Measurements from ENCODE around the gene RREB1. TPM values are rescaled to one million over a fixed set of nuclear protein-coding genes. Genes with fewer than 3 reads are reported as not detected.

The RREB1 gene
- total RNA-seq, 1 experiment from 2014 or later: 61.6 TPM

- ChIA-PET CTCF (no interaction called here), POLR2A (ENCODE audit: low non-redundant PET) (no interaction called here)
- no peak for TF ChIP-seq CTCF (conservative IDR thresholded peaks at IDR 0.05; ENCODE audit: low read depth, low read length)
- TF ChIP-seq EZH2 (IDR thresholded peaks at IDR 0.05; ENCODE audit: borderline replicate concordance, low read depth, low read length, poor library complexity, severe bottlenecking): no peak
- BruUV-seq (replicated peaks): no TSS peak
- no peak for DNase-seq (ENCODE audit: low spot score)
- intact Hi-C loops (cut with micrococcal nuclease; ENCODE audit: unreplicated experiment): no loop called here
- no peaks in the 10 kb centered on the region for H3K4me1 ChIP-seq (ENCODE audit: insufficient read depth, low read length, poor library complexity, severe bottlenecking)
- H3K27me3 ChIP-seq (replicated peaks; ENCODE audit: insufficient read depth, low read depth, low read length, poor library complexity): no peaks in the 10 kb centered on the region
- H3K9me3 ChIP-seq (ENCODE audit: low read depth, low read length, poor library complexity, severe bottlenecking): no peaks in the 10 kb centered on the region
- no peak overlapping the region for H3K4me3 ChIP-seq (ENCODE audit: low read depth, low read length, poor library complexity, severe bottlenecking)
- H3K27ac ChIP-seq (ENCODE audit: low read depth, low read length, poor library complexity, severe bottlenecking): no peak overlapping the region
- H3K36me3 ChIP-seq (ENCODE audit: insufficient read depth, low read length, poor library complexity, severe bottlenecking): peaks cover 6% of the 10 kb centered on the region
Measured at GRCh38 chr6:7204726-7205125, 97.0 kb downstream of the RREB1 start.

- CTCF ChIA-PET: no interaction called here
- Histone ChIP-seq H3K4me1 (ENCODE audit: insufficient read depth, low read length, poor library complexity, severe bottlenecking) (peaks cover 4% of the 10 kb centered on the region), H3K36me3 (ENCODE audit: insufficient read depth, low read length, poor library complexity, severe bottlenecking) (peaks cover 25% of the 10 kb centered on the region), H3K9me3 (ENCODE audit: low read depth, low read length, poor library complexity, severe bottlenecking) (no peaks in the 10 kb centered on the region), H3K4me3 (ENCODE audit: low read depth, low read length, poor library complexity, severe bottlenecking) (no peak overlapping the region), H3K27me3 (replicated peaks; ENCODE audit: insufficient read depth, low read depth, low read length, poor library complexity) (no peaks in the 10 kb centered on the region), H3K27ac (ENCODE audit: low read depth, low read length, poor library complexity, severe bottlenecking) (no peak overlapping the region)
- no peak for DNase-seq (ENCODE audit: low spot score)
- BruUV-seq (replicated peaks): no TSS peak
- POLR2A ChIA-PET (ENCODE audit: low non-redundant PET): no interaction called here
- intact Hi-C loops (cut with micrococcal nuclease; ENCODE audit: unreplicated experiment): no loop called here
- TF ChIP-seq CTCF (conservative IDR thresholded peaks at IDR 0.05; ENCODE audit: low read depth, low read length) (no peak), EZH2 (IDR thresholded peaks at IDR 0.05; ENCODE audit: borderline replicate concordance, low read depth, low read length, poor library complexity, severe bottlenecking) (no peak)
Measured at GRCh38 chr6:7207720-7208119, 100.0 kb downstream of the RREB1 start.

- Histone ChIP-seq H3K36me3 (ENCODE audit: insufficient read depth, low read length, poor library complexity, severe bottlenecking) (peaks cover 58% of the 10 kb centered on the region), H3K27me3 (replicated peaks; ENCODE audit: insufficient read depth, low read depth, low read length, poor library complexity) (no peaks in the 10 kb centered on the region), H3K4me1 (ENCODE audit: insufficient read depth, low read length, poor library complexity, severe bottlenecking) (peaks cover 40% of the 10 kb centered on the region), H3K4me3 (ENCODE audit: low read depth, low read length, poor library complexity, severe bottlenecking) (no peak overlapping the region), H3K9me3 (ENCODE audit: low read depth, low read length, poor library complexity, severe bottlenecking) (no peaks in the 10 kb centered on the region), H3K27ac (ENCODE audit: low read depth, low read length, poor library complexity, severe bottlenecking) (no peak overlapping the region)
- no peak for DNase-seq (ENCODE audit: low spot score)
- ChIA-PET POLR2A (ENCODE audit: low non-redundant PET) (no interaction called here), CTCF (no interaction called here)
- TF ChIP-seq CTCF (conservative IDR thresholded peaks at IDR 0.05; ENCODE audit: low read depth, low read length) (no peak), EZH2 (IDR thresholded peaks at IDR 0.05; ENCODE audit: borderline replicate concordance, low read depth, low read length, poor library complexity, severe bottlenecking) (no peak)
- intact Hi-C loops (cut with micrococcal nuclease; ENCODE audit: unreplicated experiment): no loop called here
- BruUV-seq (replicated peaks): no TSS peak
Measured at GRCh38 chr6:7213416-7213815, 105.7 kb downstream of the RREB1 start.
